C4-2B (cell line): ENCODE measurements around the gene FRMD5.

Experiments
- H3K27ac ChIP-seq: fragments of 450-650 bp; 2 replicates; pipeline ENCODE4 v1.5.1; 2017
- CTCF ChIP-seq: fragments of 450-650 bp; conservative IDR thresholded peaks from 2 replicates; pipeline ENCODE4 v1.5.1; 2017; ENCODE audit warnings: mild to moderate bottlenecking
- ZFX ChIP-seq: fragments of 450-650 bp; IDR thresholded peaks from 2 replicates; pipeline ENCODE4 v1.6.1; 2017

FRMD5 gene

GRCh38 chr15:43913026-43913780 lies 281.9 kb downstream of the FRMD5 start:
- TF ChIP-seq CTCF (no peak), ZFX (no peak)
- no peak overlapping the region for H3K27ac ChIP-seq

DNA sequence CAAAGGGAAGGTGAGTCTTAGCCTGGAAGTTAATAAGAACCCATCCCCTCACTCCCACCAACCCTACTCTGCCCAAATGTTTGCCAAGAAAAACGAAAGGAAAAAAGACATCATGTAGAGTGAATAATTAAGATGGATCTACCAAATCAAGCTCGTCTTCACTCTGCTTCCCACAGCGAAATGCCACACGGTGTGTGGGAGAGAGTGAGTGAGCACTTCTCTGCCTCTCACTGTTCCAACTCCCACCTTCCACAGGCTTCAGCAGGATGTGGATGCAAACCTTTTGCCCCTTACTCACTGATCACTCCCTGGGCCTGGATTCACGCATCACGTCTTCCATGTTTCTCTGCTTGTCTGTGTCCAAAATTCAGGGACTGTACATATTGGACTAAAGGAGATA lies 282.9 kb downstream of the FRMD5 start:
- no peak overlapping the region for H3K27ac ChIP-seq
- TF ChIP-seq CTCF = no peak
- no peak for TF ChIP-seq ZFX

- H3K27ac ChIP-seq = no peak overlapping the region
- no peak for TF ChIP-seq ZFX
- TF ChIP-seq CTCF = no peak
Observed at GRCh38 chr15:43911235-43911781, 283.8 kb downstream of the FRMD5 start.

DNA sequence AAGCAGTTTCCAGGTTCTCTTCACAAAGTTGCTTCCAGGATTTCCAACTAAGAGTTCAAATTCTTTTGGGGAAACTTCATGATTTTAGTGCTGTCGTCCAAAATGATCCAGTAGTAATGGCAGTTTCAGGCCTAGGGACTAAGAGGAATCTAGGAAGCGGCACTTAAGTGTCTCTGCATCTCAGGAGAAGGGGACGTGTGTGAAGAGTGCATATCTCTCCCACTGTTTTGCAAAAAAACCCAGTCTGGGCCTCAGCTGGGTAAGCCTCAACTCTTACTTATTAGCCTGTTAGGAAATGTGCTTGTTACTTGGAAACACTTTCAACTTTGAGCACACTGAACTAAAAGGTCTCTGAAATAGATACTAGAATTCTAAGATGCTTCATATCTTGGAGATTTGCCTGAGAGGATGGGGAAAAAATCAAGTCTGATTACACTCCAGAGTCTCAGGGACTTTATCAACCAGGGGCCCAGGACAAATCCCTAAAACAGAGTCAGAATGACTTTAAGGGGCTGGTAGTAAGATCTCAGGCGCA lies 286.5 kb downstream of the FRMD5 start:
- TF ChIP-seq CTCF (no peak), ZFX (no peak)
- no peak overlapping the region for H3K27ac ChIP-seq

DNA sequence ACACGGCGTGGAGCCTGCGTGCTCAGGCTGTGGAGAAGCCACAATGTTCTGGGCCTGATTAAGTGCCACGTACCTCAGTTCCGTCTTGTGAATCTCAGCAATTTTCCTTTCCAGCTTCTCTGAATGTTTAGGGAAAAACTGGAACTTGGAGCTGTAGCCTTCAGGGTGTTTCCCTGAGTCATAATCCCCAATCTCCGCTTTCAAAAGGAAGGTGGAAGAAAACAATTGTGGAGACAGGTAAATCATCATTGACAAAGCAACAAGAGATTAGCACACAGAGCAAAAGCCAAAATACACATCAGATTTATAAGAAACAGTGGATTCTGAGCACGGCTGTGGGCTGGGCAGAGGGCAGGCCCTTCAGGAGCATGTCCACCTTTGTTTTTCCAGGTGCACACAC lies 289.3 kb downstream of the FRMD5 start:
- TF ChIP-seq ZFX = no peak
- no peak for TF ChIP-seq CTCF
- H3K27ac ChIP-seq = no peak overlapping the region

DNA sequence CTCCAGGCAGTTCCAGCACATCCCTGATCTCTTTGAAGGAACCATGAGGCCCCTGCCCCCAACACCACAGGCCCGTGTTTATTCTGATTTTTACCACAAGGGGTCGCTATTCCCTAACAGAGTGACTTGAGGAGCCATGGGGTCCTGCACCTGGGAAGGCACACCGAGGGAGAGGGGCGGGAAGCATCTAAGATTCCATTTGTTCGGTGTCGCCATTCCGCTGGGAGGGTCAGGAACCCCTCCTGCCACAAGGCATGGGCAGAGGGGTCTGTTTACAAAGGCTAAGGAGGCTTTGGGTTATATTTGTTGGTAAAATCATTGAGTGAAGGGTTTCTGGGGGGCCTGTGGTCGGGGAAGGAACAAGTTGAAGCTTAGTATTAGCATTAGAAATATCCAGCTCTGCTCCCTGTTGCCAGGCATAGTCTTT lies 291.2 kb downstream of the FRMD5 start:
- TF ChIP-seq ZFX (no peak), CTCF (peak; percentile 94)
- no peak overlapping the region for H3K27ac ChIP-seq

DNA sequence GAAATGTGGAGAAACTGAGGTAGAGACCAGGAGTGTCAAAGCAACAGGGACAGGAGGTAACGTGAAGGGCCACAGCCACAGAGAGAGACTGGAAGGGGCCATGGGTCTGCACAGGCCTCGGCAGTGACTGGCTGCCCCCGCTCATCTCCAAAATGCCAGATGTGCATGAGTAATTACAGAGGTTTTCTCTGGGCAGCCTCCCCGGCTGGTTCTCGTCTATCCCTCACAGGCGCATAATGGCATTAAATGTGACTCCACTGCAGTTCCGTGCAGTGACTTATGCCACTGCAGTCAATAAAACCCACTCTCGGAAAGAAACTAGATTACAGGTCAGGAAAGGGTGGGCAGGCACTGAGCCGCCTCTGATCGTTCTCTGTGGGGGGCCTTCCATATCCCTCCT lies 293.6 kb downstream of the FRMD5 start:
- H3K27ac ChIP-seq = no peak overlapping the region
- TF ChIP-seq CTCF (no peak), ZFX (no peak)
